Measurements from ENCODE around the gene ACTL7A. TPM values are rescaled to one million over a fixed set of nuclear protein-coding genes. Genes with fewer than 3 reads are reported as not detected.

ACTL7A gene
- total RNA-seq, 1 experiment from 2014 or later = not detected

DNA sequence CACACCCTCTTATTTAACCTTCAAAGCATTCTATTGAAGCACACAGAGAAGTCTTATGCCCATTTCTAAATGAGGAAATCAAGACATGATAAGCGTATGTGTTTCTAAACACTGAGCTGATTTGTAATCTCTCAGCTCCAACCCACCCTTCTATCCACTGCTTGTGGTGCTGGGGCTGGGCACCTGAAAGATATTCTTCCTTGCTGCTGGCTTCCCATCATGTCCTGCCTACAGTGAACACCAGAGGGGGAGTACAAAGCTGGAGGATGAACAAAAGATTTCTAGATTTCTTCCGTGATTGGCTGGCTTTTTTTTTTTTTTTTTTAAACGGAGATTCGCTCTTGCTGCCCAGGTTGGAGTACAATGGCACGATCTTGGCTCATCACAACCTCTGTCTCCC, 14.4 kb downstream of the ACTL7A start:
- CTCF ChIA-PET = no interaction called here

DNA sequence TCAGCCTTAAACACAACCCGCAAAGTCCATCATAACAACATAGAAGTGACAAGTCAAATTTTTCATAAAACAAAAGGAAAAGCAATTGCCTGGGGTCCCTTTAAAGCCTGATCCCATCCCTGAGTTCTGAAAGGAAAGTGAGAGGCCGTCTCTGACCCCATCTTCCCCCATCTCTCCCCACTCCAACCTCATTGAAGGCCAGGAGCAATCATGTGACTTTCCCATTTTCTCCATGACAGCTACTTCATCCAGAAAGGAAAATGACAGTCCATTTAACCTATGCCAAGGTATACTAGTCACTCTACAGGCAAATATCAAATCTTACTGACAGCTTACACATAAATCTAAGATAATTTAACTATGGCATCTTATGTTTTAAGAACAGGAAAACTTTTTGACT, 15.5 kb downstream of the ACTL7A start:
- no TSS peak for BruUV-seq (replicated peaks)
- H3K36me3 Mint-ChIP-seq (ENCODE audit: insufficient read depth, unreplicated experiment) = peaks cover 42% of the 10 kb centered on the region
- no peaks in the 10 kb centered on the region for H3K27me3 Mint-ChIP-seq (ENCODE audit: insufficient read depth, unreplicated experiment)
- DNase-seq = no peak
- no peak overlapping the region for H3K27ac Mint-ChIP-seq (ENCODE audit: unreplicated experiment)
- Histone ChIP-seq H3K4me1 (no peaks in the 10 kb centered on the region), H3K4me3 (ENCODE audit: low read depth, low read length) (no peak overlapping the region), H3K27me3 (replicated peaks; ENCODE audit: control insufficient read depth, insufficient read depth, low read length) (no peaks in the 10 kb centered on the region), H3K36me3 (ENCODE audit: control insufficient read depth, insufficient read depth, low read length) (peaks cover 4% of the 10 kb centered on the region; the same call in 1 of the 2 replicates), H3K9me3 (no peaks in the 10 kb centered on the region)
- TF ChIP-seq, protein P1, sequence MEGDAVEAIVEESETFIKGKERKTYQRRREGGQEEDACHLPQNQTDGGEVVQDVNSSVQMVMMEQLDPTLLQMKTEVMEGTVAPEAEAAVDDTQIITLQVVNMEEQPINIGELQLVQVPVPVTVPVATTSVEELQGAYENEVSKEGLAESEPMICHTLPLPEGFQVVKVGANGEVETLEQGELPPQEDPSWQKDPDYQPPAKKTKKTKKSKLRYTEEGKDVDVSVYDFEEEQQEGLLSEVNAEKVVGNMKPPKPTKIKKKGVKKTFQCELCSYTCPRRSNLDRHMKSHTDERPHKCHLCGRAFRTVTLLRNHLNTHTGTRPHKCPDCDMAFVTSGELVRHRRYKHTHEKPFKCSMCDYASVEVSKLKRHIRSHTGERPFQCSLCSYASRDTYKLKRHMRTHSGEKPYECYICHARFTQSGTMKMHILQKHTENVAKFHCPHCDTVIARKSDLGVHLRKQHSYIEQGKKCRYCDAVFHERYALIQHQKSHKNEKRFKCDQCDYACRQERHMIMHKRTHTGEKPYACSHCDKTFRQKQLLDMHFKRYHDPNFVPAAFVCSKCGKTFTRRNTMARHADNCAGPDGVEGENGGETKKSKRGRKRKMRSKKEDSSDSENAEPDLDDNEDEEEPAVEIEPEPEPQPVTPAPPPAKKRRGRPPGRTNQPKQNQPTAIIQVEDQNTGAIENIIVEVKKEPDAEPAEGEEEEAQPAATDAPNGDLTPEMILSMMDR (IDR thresholded peaks at IDR 0.05; ENCODE audit: insufficient read depth in 1 of 2, low read depth in 1 of 2, low read length in 1 of 2, severe bottlenecking in 1 of 2, unreplicated experiment in 1 of 2) = no peak
- no peaks in the 10 kb centered on the region for H3K4me1 Mint-ChIP-seq (ENCODE audit: low read depth, unreplicated experiment)
- H3K9me3 Mint-ChIP-seq (ENCODE audit: unreplicated experiment) = no peaks in the 10 kb centered on the region
- H3K4me3 Mint-ChIP-seq (ENCODE audit: unreplicated experiment) = no peak overlapping the region
- intact Hi-C loops (cut with micrococcal nuclease; ENCODE audit: unreplicated experiment) = no loop called here
- POLR2A ChIA-PET = no interaction called here
- CTCF ChIA-PET = no interaction called here

More for the DNA sequence above, 14.4 kb downstream of the ACTL7A start:
- Mint-ChIP-seq H3K9me3 (ENCODE audit: unreplicated experiment) (no peaks in the 10 kb centered on the region), H3K4me1 (ENCODE audit: low read depth, unreplicated experiment) (no peaks in the 10 kb centered on the region), H3K4me3 (ENCODE audit: unreplicated experiment) (no peak overlapping the region), H3K36me3 (ENCODE audit: insufficient read depth, unreplicated experiment) (peaks cover 46% of the 10 kb centered on the region), H3K27me3 (ENCODE audit: insufficient read depth, unreplicated experiment) (no peaks in the 10 kb centered on the region), H3K27ac (ENCODE audit: unreplicated experiment) (no peak overlapping the region)
- H3K36me3 ChIP-seq (ENCODE audit: control insufficient read depth, insufficient read depth, low read length) = peaks cover 4% of the 10 kb centered on the region; the same call in 1 of the 2 replicates
- no peaks in the 10 kb centered on the region for H3K9me3 ChIP-seq
- H3K4me3 ChIP-seq (ENCODE audit: low read depth, low read length) = no peak overlapping the region
- no TSS peak for BruUV-seq (replicated peaks)
- H3K4me1 ChIP-seq = no peaks in the 10 kb centered on the region
- POLR2A ChIA-PET = no interaction called here
- TF ChIP-seq, protein P1 (IDR thresholded peaks at IDR 0.05; ENCODE audit: insufficient read depth in 1 of 2, low read depth in 1 of 2, low read length in 1 of 2, severe bottlenecking in 1 of 2, unreplicated experiment in 1 of 2) = no peak
- DNase-seq = no peak
- intact Hi-C loops (cut with micrococcal nuclease; ENCODE audit: unreplicated experiment) = no loop called here
- H3K27me3 ChIP-seq (replicated peaks; ENCODE audit: control insufficient read depth, insufficient read depth, low read length) = no peaks in the 10 kb centered on the region

DNA sequence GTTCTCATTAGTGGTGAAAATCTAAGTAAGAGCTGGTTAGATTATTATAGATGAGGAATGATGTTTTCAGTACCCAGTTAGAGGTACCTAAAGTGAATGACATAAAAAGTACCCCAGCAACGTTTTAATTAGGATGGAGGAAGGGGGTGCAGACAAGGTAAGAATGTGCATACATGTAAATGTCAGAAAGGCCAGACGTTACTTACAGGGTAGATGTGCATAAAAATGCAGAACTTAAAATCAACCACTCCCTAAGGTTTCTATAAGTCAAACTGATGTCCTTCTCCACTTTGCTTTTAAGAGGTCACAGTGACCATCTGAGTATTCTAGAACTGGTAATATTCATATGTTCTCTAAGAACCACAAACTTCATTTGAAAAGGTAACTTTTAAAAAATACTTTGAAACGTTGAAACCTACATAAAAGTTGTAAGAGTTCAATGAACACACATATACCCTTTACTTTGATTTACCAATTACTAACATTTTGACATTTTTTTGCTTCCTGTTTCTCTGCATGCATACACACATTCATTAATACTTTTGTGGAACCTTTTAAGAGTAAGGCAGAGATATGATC, 18.8 kb downstream of the ACTL7A start:
- Mint-ChIP-seq H3K27ac (ENCODE audit: unreplicated experiment) (no peak overlapping the region), H3K9me3 (ENCODE audit: unreplicated experiment) (no peaks in the 10 kb centered on the region), H3K4me1 (ENCODE audit: low read depth, unreplicated experiment) (no peaks in the 10 kb centered on the region), H3K4me3 (ENCODE audit: unreplicated experiment) (no peak overlapping the region), H3K36me3 (ENCODE audit: insufficient read depth, unreplicated experiment) (peaks cover 41% of the 10 kb centered on the region), H3K27me3 (ENCODE audit: insufficient read depth, unreplicated experiment) (no peaks in the 10 kb centered on the region)
- intact Hi-C loops (cut with micrococcal nuclease; ENCODE audit: unreplicated experiment) = no loop called here
- TF ChIP-seq, protein P1 (IDR thresholded peaks at IDR 0.05; ENCODE audit: insufficient read depth in 1 of 2, low read depth in 1 of 2, low read length in 1 of 2, severe bottlenecking in 1 of 2, unreplicated experiment in 1 of 2) = no peak
- Histone ChIP-seq H3K27me3 (replicated peaks; ENCODE audit: control insufficient read depth, insufficient read depth, low read length) (no peaks in the 10 kb centered on the region), H3K36me3 (ENCODE audit: control insufficient read depth, insufficient read depth, low read length) (peaks cover 2% of the 10 kb centered on the region; the same call in 1 of the 2 replicates), H3K4me3 (ENCODE audit: low read depth, low read length) (no peak overlapping the region), H3K9me3 (no peaks in the 10 kb centered on the region), H3K4me1 (no peaks in the 10 kb centered on the region)
- no TSS peak for BruUV-seq (replicated peaks)
- ChIA-PET POLR2A (no interaction called here), CTCF (no interaction called here)
- DNase-seq = no peak
